ENCODE data around the gene SRSF11. TPM values are rescaled to one million over a fixed set of nuclear protein-coding genes. Genes with fewer than 3 reads are reported as not detected.
"Not testable (repeated sequence)": the region's sequence is repeated elsewhere in the genome, so short reads cannot be mapped to it uniquely, and the experiment has no call there.

SRSF11 gene
- total and polyA plus RNA-seq, 2 donors (not counting 1 experiment from before 2014, with no cell fraction given) = 243 to 333 TPM

- Mint-ChIP-seq H3K4me1 (no peaks in the 10 kb centered on the region), H3K27ac (no peak overlapping the region), H3K9me3 (ENCODE audit: insufficient read depth) (no peaks in the 10 kb centered on the region), H3K4me3 (no peak overlapping the region), H3K27me3 (no peaks in the 10 kb centered on the region)
- Histone ChIP-seq H3K27me3 (replicated peaks in 1 of 4; ENCODE audit: control extremely low read depth in 1 of 4, control insufficient read depth in 3 of 4, insufficient read depth in 4 of 4, low read length in 3 of 4) (no peaks in the 10 kb centered on the region), H3K9me3 (ENCODE audit: control extremely low read depth in 1 of 3, control insufficient read depth in 2 of 3, insufficient read depth in 1 of 3, low read length in 2 of 3) (no peaks in the 10 kb centered on the region), H3K4me3 (ENCODE audit: control extremely low read depth in 1 of 5, extremely low read depth in 1 of 5, insufficient read depth in 1 of 5, low read depth in 2 of 5, low read length in 4 of 5) (no peak overlapping the region), H2AFZ (ENCODE audit: insufficient read depth, low read depth, low read length, poor library complexity, severe bottlenecking) (no peak overlapping the region), H4K20me1 (ENCODE audit: control insufficient read depth, insufficient read depth, low read length, poor library complexity, severe bottlenecking) (no peaks in the 10 kb centered on the region), H3K36me3 (replicated peaks in 1 of 2; ENCODE audit: control extremely low read depth in 1 of 2, control insufficient read depth in 1 of 2, extremely low read depth in 1 of 2, insufficient read depth in 2 of 2, low read length in 1 of 2) (peaks cover 3 to 23% of the 10 kb centered on the region in 2 experiments), H3K27ac (ENCODE audit: low read length in 2 of 2) (no peak overlapping the region), H3K79me2 (ENCODE audit: control insufficient read depth, insufficient read depth, low read length) (no peaks in the 10 kb centered on the region), H3K9ac (ENCODE audit: low read length) (no peak overlapping the region), H3K4me2 (replicated peaks; ENCODE audit: low read depth, low read length, poor library complexity, severe bottlenecking) (no peak overlapping the region), H3K4me1 (ENCODE audit: control insufficient read depth in 2 of 2, insufficient read depth in 2 of 2, low read length in 2 of 2) (no peaks in the 10 kb centered on the region)
- CTCF ChIA-PET = no interaction called here
- ATAC-seq (ENCODE audit: low read depth) = no peak
- no CpG with 5 or more reads among the region's 1 CpG for WGBS (ENCODE audit: insufficient coverage)
- intact Hi-C loops (cut with micrococcal nuclease) = no loop called here
- TF ChIP-seq, protein P1, sequence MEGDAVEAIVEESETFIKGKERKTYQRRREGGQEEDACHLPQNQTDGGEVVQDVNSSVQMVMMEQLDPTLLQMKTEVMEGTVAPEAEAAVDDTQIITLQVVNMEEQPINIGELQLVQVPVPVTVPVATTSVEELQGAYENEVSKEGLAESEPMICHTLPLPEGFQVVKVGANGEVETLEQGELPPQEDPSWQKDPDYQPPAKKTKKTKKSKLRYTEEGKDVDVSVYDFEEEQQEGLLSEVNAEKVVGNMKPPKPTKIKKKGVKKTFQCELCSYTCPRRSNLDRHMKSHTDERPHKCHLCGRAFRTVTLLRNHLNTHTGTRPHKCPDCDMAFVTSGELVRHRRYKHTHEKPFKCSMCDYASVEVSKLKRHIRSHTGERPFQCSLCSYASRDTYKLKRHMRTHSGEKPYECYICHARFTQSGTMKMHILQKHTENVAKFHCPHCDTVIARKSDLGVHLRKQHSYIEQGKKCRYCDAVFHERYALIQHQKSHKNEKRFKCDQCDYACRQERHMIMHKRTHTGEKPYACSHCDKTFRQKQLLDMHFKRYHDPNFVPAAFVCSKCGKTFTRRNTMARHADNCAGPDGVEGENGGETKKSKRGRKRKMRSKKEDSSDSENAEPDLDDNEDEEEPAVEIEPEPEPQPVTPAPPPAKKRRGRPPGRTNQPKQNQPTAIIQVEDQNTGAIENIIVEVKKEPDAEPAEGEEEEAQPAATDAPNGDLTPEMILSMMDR (IDR thresholded peaks at IDR 0.05) = no peak
- TF ChIP-seq EZH2 (IDR thresholded peaks at IDR 0.05; ENCODE audit: borderline replicate concordance, insufficient read depth, low read depth, low read length, poor library complexity, severe bottlenecking) = no peak
- no peak for DNase-seq
- POLR2A ChIA-PET = no interaction called here
Measured at GRCh38 chr1:70171512-70171911, 49.7 kb upstream of the SRSF11 start.

DNA sequence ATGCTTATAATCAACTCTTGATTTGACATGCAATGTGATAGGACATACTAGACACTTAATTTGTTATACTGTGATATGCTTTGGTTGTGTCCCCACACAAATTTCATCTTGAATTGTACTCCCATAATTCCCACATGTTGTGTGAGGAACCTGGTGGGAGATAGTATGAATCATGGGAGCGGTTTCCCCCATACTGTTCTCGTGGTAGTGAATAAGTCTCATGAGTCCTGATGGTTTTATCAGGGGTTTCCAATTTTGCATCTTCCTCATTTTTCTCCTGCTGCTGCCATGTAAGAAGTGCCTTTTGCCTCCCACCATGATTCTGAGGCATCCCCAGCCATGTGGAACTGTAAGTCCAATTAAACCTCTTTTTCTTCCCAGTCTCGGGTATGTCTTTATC lies 36.0 kb upstream of the SRSF11 start:
- 92% methylated on average over 1 of the region's 3 CpGs for WGBS (ENCODE audit: insufficient coverage)
- not testable (repeated sequence) for H2AFZ ChIP-seq (ENCODE audit: insufficient read depth, low read depth, low read length, poor library complexity, severe bottlenecking); H3K27ac Mint-ChIP-seq

More for the DNA sequence above, 36.0 kb upstream of the SRSF11 start:
- H3K9me3 ChIP-seq (ENCODE audit: control extremely low read depth in 1 of 3, control insufficient read depth in 2 of 3, insufficient read depth in 1 of 3, low read length in 2 of 3); DNase-seq; POLR2A ChIA-PET; H3K27ac ChIP-seq (ENCODE audit: low read length in 2 of 2); CTCF ChIA-PET; H3K4me1 Mint-ChIP-seq; H3K4me1 ChIP-seq (ENCODE audit: control insufficient read depth in 2 of 2, insufficient read depth in 2 of 2, low read length in 2 of 2); intact Hi-C loops (cut with micrococcal nuclease); H3K79me2 ChIP-seq (ENCODE audit: control insufficient read depth, insufficient read depth, low read length); H3K27me3 ChIP-seq (replicated peaks in 1 of 4; ENCODE audit: control extremely low read depth in 1 of 4, control insufficient read depth in 3 of 4, insufficient read depth in 4 of 4, low read length in 3 of 4); ATAC-seq (ENCODE audit: low read depth); H3K9me3 Mint-ChIP-seq (ENCODE audit: insufficient read depth); H3K4me3 Mint-ChIP-seq; H3K9ac ChIP-seq (ENCODE audit: low read length); H4K20me1 ChIP-seq (ENCODE audit: control insufficient read depth, insufficient read depth, low read length, poor library complexity, severe bottlenecking); H3K27me3 Mint-ChIP-seq; H3K4me2 ChIP-seq (replicated peaks; ENCODE audit: low read depth, low read length, poor library complexity, severe bottlenecking); H3K4me3 ChIP-seq (ENCODE audit: control extremely low read depth in 1 of 5, extremely low read depth in 1 of 5, insufficient read depth in 1 of 5, low read depth in 2 of 5, low read length in 4 of 5): not testable (repeated sequence)
- H3K36me3 ChIP-seq (replicated peaks in 1 of 2; ENCODE audit: control extremely low read depth in 1 of 2, control insufficient read depth in 1 of 2, extremely low read depth in 1 of 2, insufficient read depth in 2 of 2, low read length in 1 of 2) = peaks cover 6 to 13% of the 10 kb centered on the region in 2 experiments
